HL-60 (cell line): ENCODE results near the gene PCDHGA10.
"Not testable (repeated sequence)": the region's sequence is repeated elsewhere in the genome, so short reads cannot be mapped to it uniquely, and the experiment has no call there.

Experiments
- DNase-seq, 2 experiments: peaks; one replicate each; pipeline ENCODE4 v3.0.0-alpha.2; 2010 to 2020; ENCODE audit warnings: low read depth in 1 of 2, low spot score in 1 of 2
- H3K27ac ChIP-seq: fragments of 250-450 bp; sonication (Bioruptor Pico); replicated peaks from 2 replicates; pipeline ENCODE4 v1.5.1; 2020; ENCODE audit warnings: mild to moderate bottlenecking, moderate library complexity
- H3K27me3 ChIP-seq: fragments of 250-450 bp; sonication (Bioruptor Pico); 2 replicates; pipeline ENCODE4 v1.5.1; 2021; ENCODE audit warnings: mild to moderate bottlenecking, moderate library complexity; ENCODE audit not compliant: insufficient read depth, poor library complexity, severe bottlenecking
- H3K4me3 ChIP-seq: replicated peaks from 2 replicates; pipeline ENCODE4 v1.5.1; 2011; ENCODE audit warnings: mild to moderate bottlenecking, control low read depth, low read length; ENCODE audit not compliant: insufficient read depth
- GABPA ChIP-seq: IDR thresholded peaks from 2 replicates; pipeline ENCODE4 v1.6.1; 2012; ENCODE audit warnings: low read depth
- POLR2AphosphoS5 ChIP-seq: IDR thresholded peaks from 2 replicates; pipeline ENCODE4 v1.6.1; 2012; ENCODE audit warnings: low read depth
- SPI1 ChIP-seq: IDR thresholded peaks from 2 replicates; pipeline ENCODE4 v1.6.1; 2012; ENCODE audit warnings: low read depth, mild to moderate bottlenecking, borderline replicate concordance
- TF ChIP-seq, protein P1 (sequence below): IDR thresholded peaks from one replicate; pipeline ENCODE4 v1.5.1; 2011; ENCODE audit warnings: low read length, control low read depth, inconsistent platforms; ENCODE audit not compliant: insufficient read depth
- TF ChIP-seq, protein P2 (sequence below): IDR thresholded peaks from 2 replicates; pipeline ENCODE4 v1.6.1; 2012; ENCODE audit warnings: low read depth; ENCODE audit not compliant: insufficient replicate concordance

The PCDHGA10 gene

DNA sequence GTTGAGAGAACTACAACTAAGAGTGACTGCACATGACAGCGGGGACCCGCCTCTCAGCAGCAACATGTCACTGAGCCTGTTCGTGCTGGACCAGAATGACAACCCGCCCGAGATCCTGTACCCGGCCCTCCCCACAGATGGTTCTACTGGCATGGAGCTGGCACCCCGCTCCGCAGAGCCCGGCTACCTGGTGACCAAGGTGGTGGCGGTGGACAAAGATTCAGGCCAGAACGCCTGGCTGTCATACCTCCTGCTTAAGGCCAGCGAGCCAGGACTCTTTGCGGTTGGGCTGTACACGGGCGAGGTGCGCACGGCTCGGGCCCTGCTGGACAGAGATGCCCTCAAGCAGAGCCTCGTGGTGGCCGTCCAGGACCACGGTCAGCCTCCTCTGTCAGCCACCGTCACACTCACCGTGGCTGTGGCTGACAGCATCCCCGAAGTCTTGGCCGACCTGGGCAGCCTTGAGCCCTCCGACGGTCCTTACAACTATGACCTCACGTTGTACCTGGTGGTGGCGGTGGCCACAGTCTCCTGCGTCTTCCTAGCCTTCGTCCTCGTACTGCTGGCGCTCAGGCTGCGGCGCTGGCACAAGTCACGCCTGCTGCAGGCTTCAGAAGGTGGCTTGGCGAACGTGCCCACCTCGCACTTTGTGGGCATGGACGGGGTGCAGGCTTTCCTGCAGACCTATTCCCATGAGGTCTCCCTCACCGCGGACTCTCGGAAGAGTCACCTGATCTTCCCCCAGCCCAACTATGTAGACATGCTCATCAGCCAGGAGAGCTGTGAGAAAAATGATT is 28.1 kb upstream of the PCDHGA10 start:
- TF ChIP-seq, protein P1, sequence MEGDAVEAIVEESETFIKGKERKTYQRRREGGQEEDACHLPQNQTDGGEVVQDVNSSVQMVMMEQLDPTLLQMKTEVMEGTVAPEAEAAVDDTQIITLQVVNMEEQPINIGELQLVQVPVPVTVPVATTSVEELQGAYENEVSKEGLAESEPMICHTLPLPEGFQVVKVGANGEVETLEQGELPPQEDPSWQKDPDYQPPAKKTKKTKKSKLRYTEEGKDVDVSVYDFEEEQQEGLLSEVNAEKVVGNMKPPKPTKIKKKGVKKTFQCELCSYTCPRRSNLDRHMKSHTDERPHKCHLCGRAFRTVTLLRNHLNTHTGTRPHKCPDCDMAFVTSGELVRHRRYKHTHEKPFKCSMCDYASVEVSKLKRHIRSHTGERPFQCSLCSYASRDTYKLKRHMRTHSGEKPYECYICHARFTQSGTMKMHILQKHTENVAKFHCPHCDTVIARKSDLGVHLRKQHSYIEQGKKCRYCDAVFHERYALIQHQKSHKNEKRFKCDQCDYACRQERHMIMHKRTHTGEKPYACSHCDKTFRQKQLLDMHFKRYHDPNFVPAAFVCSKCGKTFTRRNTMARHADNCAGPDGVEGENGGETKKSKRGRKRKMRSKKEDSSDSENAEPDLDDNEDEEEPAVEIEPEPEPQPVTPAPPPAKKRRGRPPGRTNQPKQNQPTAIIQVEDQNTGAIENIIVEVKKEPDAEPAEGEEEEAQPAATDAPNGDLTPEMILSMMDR = no peak
- TF ChIP-seq GABPA (no peak), SPI1 (no peak), POLR2AphosphoS5 (no peak)
- TF ChIP-seq, protein P2, sequence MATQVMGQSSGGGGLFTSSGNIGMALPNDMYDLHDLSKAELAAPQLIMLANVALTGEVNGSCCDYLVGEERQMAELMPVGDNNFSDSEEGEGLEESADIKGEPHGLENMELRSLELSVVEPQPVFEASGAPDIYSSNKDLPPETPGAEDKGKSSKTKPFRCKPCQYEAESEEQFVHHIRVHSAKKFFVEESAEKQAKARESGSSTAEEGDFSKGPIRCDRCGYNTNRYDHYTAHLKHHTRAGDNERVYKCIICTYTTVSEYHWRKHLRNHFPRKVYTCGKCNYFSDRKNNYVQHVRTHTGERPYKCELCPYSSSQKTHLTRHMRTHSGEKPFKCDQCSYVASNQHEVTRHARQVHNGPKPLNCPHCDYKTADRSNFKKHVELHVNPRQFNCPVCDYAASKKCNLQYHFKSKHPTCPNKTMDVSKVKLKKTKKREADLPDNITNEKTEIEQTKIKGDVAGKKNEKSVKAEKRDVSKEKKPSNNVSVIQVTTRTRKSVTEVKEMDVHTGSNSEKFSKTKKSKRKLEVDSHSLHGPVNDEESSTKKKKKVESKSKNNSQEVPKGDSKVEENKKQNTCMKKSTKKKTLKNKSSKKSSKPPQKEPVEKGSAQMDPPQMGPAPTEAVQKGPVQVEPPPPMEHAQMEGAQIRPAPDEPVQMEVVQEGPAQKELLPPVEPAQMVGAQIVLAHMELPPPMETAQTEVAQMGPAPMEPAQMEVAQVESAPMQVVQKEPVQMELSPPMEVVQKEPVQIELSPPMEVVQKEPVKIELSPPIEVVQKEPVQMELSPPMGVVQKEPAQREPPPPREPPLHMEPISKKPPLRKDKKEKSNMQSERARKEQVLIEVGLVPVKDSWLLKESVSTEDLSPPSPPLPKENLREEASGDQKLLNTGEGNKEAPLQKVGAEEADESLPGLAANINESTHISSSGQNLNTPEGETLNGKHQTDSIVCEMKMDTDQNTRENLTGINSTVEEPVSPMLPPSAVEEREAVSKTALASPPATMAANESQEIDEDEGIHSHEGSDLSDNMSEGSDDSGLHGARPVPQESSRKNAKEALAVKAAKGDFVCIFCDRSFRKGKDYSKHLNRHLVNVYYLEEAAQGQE = no peak
- no peak for DNase-seq
- H3K4me3 ChIP-seq = no peak overlapping the region

DNA sequence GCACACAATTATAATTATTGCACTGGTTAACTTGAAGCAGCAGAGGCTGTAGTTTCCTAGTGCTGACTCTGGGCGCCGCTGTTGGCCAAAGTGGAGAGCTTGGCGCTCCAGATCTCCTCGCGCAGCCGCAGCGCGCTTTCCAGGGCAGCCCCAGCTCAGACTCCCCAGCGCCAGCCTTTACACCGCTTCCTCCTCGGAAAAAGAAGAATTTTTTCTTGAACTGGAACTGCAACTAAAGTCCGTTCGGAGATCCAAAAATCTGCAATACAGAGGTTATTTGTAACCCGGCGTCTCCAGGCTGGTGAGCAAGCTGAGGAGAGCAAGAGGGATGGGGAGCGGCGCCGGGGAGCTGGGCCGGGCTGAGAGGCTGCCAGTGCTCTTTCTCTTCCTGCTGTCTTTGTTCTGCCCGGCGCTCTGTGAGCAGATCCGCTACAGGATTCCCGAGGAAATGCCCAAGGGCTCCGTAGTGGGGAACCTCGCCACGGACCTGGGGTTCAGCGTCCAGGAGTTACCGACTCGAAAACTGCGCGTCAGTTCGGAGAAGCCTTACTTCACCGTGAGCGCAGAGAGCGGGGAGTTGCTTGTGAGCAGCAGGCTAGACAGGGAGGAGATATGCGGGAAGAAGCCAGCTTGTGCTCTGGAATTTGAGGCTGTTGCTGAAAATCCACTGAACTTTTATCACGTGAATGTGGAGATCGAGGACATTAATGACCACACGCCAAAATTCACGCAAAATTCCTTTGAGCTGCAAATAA is 25.1 kb upstream of the PCDHGA10 start, which contains the start of gene PCDHGB4:
Gene PCDHGB4 (plus strand): TSS at position 142 of the 755 bp plus-strand sequence. CDS start 187 bp downstream, at position 329.
- DNase-seq = peak in 1 of 2 experiments; percentile 65
- peak within 1 kb of the TSS; percentile 37 for H3K4me3 ChIP-seq
- not testable (repeated sequence) for H3K27ac ChIP-seq, H3K27me3 ChIP-seq
- TF ChIP-seq, protein P1 = peak; percentile 38

More for the DNA sequence above, 28.1 kb upstream of the PCDHGA10 start:
- Histone ChIP-seq H3K27me3 (no peaks in the 10 kb centered on the region), H3K27ac (no peak overlapping the region)

DNA sequence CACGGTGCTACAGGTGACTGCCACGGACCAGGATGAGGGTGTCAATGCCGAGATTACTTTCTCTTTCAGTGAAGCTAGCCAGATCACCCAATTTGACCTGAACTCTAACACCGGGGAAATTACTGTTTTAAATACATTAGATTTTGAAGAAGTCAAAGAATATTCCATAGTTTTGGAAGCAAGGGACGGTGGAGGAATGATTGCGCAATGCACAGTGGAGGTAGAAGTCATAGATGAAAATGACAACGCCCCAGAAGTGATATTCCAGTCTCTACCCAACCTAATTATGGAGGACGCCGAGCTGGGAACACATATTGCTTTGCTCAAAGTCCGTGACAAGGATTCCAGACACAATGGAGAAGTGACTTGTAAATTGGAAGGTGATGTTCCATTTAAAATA is 24.1 kb upstream of the PCDHGA10 start:
- Histone ChIP-seq H3K27me3 (no peaks in the 10 kb centered on the region), H3K27ac (no peak overlapping the region), H3K4me3 (no peak overlapping the region)
- TF ChIP-seq POLR2AphosphoS5 (no peak), SPI1 (no peak), GABPA (no peak)
- TF ChIP-seq, protein P1 = no peak
- TF ChIP-seq, protein P2 = no peak
- DNase-seq = no peak
